ENCODE results near the gene ENTHD1.
A peak's percentile ranks its signal among the peaks of the same experiment; 100 is the strongest.
"Not testable (repeated sequence)": the region's sequence is repeated elsewhere in the genome, so short reads cannot be mapped to it uniquely, and the experiment has no call there.

The ENTHD1 gene

GRCh38 chr22:39773976-39774539, 119.5 kb downstream of the ENTHD1 start:
- no peak for DNase-seq

GRCh38 chr22:39773503-39773902, 120.1 kb downstream of the ENTHD1 start:
- DNase-seq = no peak

GRCh38 chr22:39771486-39771885, 122.1 kb downstream of the ENTHD1 start:
- no peak for DNase-seq

- DNase-seq = no peak
These were observed 127.9 kb downstream of the ENTHD1 start for GRCh38 chr22:39765661-39766060.

GRCh38 chr22:39765046-39765445, 128.5 kb downstream of the ENTHD1 start:
- DNase-seq = no peak

- DNase-seq = no peak
These were observed 130.3 kb downstream of the ENTHD1 start for GRCh38 chr22:39763276-39763675.

- DNase-seq = no peak
These were observed 142.8 kb downstream of the ENTHD1 start for GRCh38 chr22:39750759-39751158.

GRCh38 chr22:39748877-39749276, 144.7 kb downstream of the ENTHD1 start:
- no peak for DNase-seq

- no peak for DNase-seq
These were observed 146.8 kb downstream of the ENTHD1 start for GRCh38 chr22:39746600-39747262.

- DNase-seq = no peak
These were observed 147.8 kb downstream of the ENTHD1 start for GRCh38 chr22:39745789-39746188.

GRCh38 chr22:39744353-39744752, 149.2 kb downstream of the ENTHD1 start:
- DNase-seq = no peak

GRCh38 chr22:39743935-39744334, 149.6 kb downstream of the ENTHD1 start:
- no peak for DNase-seq

GRCh38 chr22:39739338-39740027, 154.1 kb downstream of the ENTHD1 start:
- no peak for DNase-seq

GRCh38 chr22:39738746-39739145, 154.8 kb downstream of the ENTHD1 start:
- no peak for DNase-seq

- no peak for DNase-seq
These were observed 157.8 kb downstream of the ENTHD1 start for GRCh38 chr22:39735776-39736175.

GRCh38 chr22:39734866-39735265, 158.7 kb downstream of the ENTHD1 start:
- DNase-seq = no peak

- not testable (repeated sequence) for DNase-seq
These were observed 159.5 kb downstream of the ENTHD1 start for GRCh38 chr22:39734046-39734445.

GRCh38 chr22:39733191-39733590, 160.4 kb downstream of the ENTHD1 start:
- no peak for DNase-seq

- no peak for DNase-seq
These were observed 160.9 kb downstream of the ENTHD1 start for GRCh38 chr22:39732625-39733024.

GRCh38 chr22:39731881-39732555, 161.5 kb downstream of the ENTHD1 start:
- peak in 1 of 2 experiments; percentile 23 for DNase-seq

GRCh38 chr22:39731481-39731880, 162.1 kb downstream of the ENTHD1 start:
- DNase-seq = no peak

- DNase-seq = no peak
These were observed 164.2 kb downstream of the ENTHD1 start for GRCh38 chr22:39729141-39729934.
